CD4-positive, CD25-positive, alpha-beta regulatory T cell (primary cell): ENCODE measurements around the gene TXNDC8. TPM values are rescaled to one million over a fixed set of nuclear protein-coding genes. Genes with fewer than 3 reads are reported as not detected.
A peak's percentile ranks its signal among the peaks of the same experiment; 100 is the strongest.
"Not testable (repeated sequence)": the region's sequence is repeated elsewhere in the genome, so short reads cannot be mapped to it uniquely, and the experiment has no call there.

ENCODE experiments used
- ATAC-seq, 2 donors: fragments of 150-1000 bp; cut with Tn5 transposase; one replicate each; pipeline ENCODE4 v1.10.0; 2021; ENCODE audit warnings: low read depth in 2 of 2, moderate number of reproducible peaks in 2 of 2, moderate library complexity in 1 of 2
- DNase-seq, 3 donors: peaks; one replicate each; pipeline versions ENCODE4 v3.0.0 to v3.0.0-alpha.2; 2012 to 2022; ENCODE audit warnings: mixed read lengths in 1 of 3
- H3K27ac ChIP-seq: one replicate; pipeline ENCODE4 v1.7.0; 2013; ENCODE audit warnings: mild to moderate bottlenecking, low read length; ENCODE audit not compliant: insufficient read depth, poor library complexity, severe bottlenecking
- H3K27me3 ChIP-seq: one replicate; pipeline ENCODE4 v1.7.0; 2013; ENCODE audit warnings: low read length; ENCODE audit not compliant: control insufficient read depth, insufficient read depth
- H3K36me3 ChIP-seq: one replicate; pipeline ENCODE4 v1.7.0; 2013; ENCODE audit warnings: mild to moderate bottlenecking, low read length, moderate library complexity; ENCODE audit not compliant: control insufficient read depth, insufficient read depth
- H3K4me1 ChIP-seq: 2 replicates; pipeline ENCODE4 v1.7.0; 2013; ENCODE audit warnings: mild to moderate bottlenecking, low read length; ENCODE audit not compliant: insufficient read depth, control insufficient read depth, poor library complexity, severe bottlenecking
- H3K4me3 ChIP-seq: one replicate; pipeline ENCODE4 v1.7.0; 2013; ENCODE audit warnings: low read depth, mild to moderate bottlenecking, low read length, moderate library complexity
- H3K9me3 ChIP-seq, 2 experiments: 1 replicate in 1 of 2; 2 replicates in 1 of 2; pipeline ENCODE4 v1.7.0; 2013; ENCODE audit warnings: low read length in 2 of 2, mild to moderate bottlenecking in 1 of 2, moderate library complexity in 1 of 2; ENCODE audit not compliant: control insufficient read depth in 2 of 2
- H3K27ac Mint-ChIP-seq, 3 donors: one replicate each; pipeline ENCODE4 v1.8.0; 2020 to 2022; ENCODE audit warnings: mild to moderate bottlenecking in 3 of 3, mixed read lengths in 3 of 3, moderate library complexity in 2 of 3
- H3K27me3 Mint-ChIP-seq: one replicate; pipeline ENCODE4 v1.8.0; 2022; ENCODE audit warnings: mild to moderate bottlenecking, mixed read lengths
- H3K36me3 Mint-ChIP-seq: one replicate; pipeline ENCODE4 v1.8.0; 2020; ENCODE audit warnings: mixed read lengths
- H3K4me1 Mint-ChIP-seq, 4 donors: one replicate each; pipeline ENCODE4 v1.8.0; 2020 to 2022; ENCODE audit warnings: mixed read lengths in 4 of 4, mild to moderate bottlenecking in 1 of 4
- H3K4me3 Mint-ChIP-seq, 4 donors: one replicate each; pipeline ENCODE4 v1.8.0; 2020 to 2022; ENCODE audit warnings: mild to moderate bottlenecking in 4 of 4, mixed read lengths in 4 of 4, moderate library complexity in 3 of 4
- H3K9me3 Mint-ChIP-seq, 7 donors: one replicate each; pipeline ENCODE4 v1.8.0; 2020 to 2022; ENCODE audit warnings: mixed read lengths in 7 of 7, mild to moderate bottlenecking in 3 of 7, moderate library complexity in 2 of 7
- polyA plus RNA-seq, 4 donors: library from polyadenylated mRNA; unstranded; fragments of 300-500 nt; fragmentation: Illumina TruSeq; gene quantifications; one replicate each; pipeline ENCODE4 v1.2.3, GENCODE V29; 2021
- total RNA-seq: library from RNA; stranded (reverse); gene quantifications from one replicate; pipeline ENCODE4 v1.2.3, GENCODE V29; 2022

The TXNDC8 gene
- not detected for total RNA-seq
- polyA plus RNA-seq, result not detected

DNA sequence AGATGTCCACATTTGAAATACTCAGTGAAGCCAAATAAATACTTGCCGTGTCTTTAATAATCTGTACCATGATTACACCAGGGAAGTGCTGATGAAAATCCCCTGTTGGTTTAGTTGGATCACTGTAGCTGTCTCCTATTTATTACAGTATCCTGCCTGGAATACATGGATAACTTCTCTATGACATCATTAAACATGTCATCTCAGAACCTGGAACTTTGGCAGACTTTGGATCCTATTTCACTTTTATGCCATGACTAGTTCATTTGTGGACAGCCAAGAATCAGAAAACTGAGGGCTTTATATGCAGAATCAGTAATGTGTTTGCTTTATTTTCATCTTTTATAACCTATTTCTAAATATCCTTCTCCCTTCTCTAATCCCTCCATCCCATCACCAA, at the start of gene TXNDC8:
Gene TXNDC8, minus strand, starts transcription at position 137 of the 400 bp plus-strand sequence.
- Histone ChIP-seq H3K27ac (no peak within 1 kb of the TSS), H3K4me3 (no peak within 1 kb of the TSS), H3K27me3 (no peaks in the 10 kb centered on the region), H3K36me3 (no peaks in the 10 kb centered on the region), H3K4me1 (no peaks in the 10 kb centered on the region), H3K9me3 (no peaks in the 10 kb centered on the region)
- H3K27me3 Mint-ChIP-seq, result no peaks in the 10 kb centered on the region
- H3K36me3 Mint-ChIP-seq, result no peaks in the 10 kb centered on the region
- H3K4me3 Mint-ChIP-seq, result peak within 1 kb of the TSS in 1 of 4 donors; percentile 83
- ATAC-seq (no peak), DNase-seq (no peak)
- no peaks in the 10 kb centered on the region for H3K9me3 Mint-ChIP-seq
- no peaks in the 10 kb centered on the region for H3K4me1 Mint-ChIP-seq
- no peak within 1 kb of the TSS for H3K27ac Mint-ChIP-seq

GRCh38 chr9:110383491-110383890, 45.8 kb upstream of the TXNDC8 start:
- Histone ChIP-seq H3K27ac (no peak overlapping the region), H3K4me3 (no peak overlapping the region), H3K27me3 (no peaks in the 10 kb centered on the region), H3K36me3 (no peaks in the 10 kb centered on the region), H3K9me3 (no peaks in the 10 kb centered on the region), H3K4me1 (no peaks in the 10 kb centered on the region)
- Mint-ChIP-seq H3K4me1 (no peaks in the 10 kb centered on the region), H3K9me3 (peaks cover 0 to 3% (median 0%) of the 10 kb centered on the region in 7 donors), H3K27ac (no peak overlapping the region), H3K4me3 (no peak overlapping the region), H3K27me3 (no peaks in the 10 kb centered on the region), H3K36me3 (no peaks in the 10 kb centered on the region)
- ATAC-seq (no peak), DNase-seq (no peak)

DNA sequence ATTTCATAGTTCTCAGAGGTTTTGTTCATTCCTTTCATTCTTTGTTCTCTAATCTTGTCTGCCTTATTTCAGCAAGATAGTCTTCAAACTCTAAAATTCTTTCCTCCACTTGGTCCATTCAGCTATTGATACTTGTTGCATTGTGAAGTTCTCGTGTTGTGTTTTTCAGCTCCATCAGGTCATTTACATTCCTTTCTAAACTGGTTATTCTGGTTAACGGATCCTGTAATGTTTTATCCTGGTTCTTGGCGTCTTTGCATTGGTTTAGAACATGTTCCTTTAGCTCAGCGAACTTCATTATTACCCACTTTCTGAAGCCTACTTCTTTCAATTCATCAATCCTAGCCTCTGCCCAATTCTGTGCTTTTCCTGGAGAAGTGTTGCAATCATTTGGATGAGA, 45.1 kb upstream of the TXNDC8 start:
- ATAC-seq, result no peak
- Mint-ChIP-seq H3K9me3 (peaks cover 0 to 2% (median 0%) of the 10 kb centered on the region in 7 donors), H3K27ac (no peak overlapping the region), H3K4me3 (no peak overlapping the region), H3K4me1 (no peaks in the 10 kb centered on the region), H3K27me3 (no peaks in the 10 kb centered on the region), H3K36me3 (no peaks in the 10 kb centered on the region)
- Histone ChIP-seq H3K27ac (no peak overlapping the region), H3K4me3 (no peak overlapping the region), H3K27me3 (no peaks in the 10 kb centered on the region), H3K9me3 (no peaks in the 10 kb centered on the region), H3K4me1 (no peaks in the 10 kb centered on the region), H3K36me3 (no peaks in the 10 kb centered on the region)
- DNase-seq, result no peak

DNA sequence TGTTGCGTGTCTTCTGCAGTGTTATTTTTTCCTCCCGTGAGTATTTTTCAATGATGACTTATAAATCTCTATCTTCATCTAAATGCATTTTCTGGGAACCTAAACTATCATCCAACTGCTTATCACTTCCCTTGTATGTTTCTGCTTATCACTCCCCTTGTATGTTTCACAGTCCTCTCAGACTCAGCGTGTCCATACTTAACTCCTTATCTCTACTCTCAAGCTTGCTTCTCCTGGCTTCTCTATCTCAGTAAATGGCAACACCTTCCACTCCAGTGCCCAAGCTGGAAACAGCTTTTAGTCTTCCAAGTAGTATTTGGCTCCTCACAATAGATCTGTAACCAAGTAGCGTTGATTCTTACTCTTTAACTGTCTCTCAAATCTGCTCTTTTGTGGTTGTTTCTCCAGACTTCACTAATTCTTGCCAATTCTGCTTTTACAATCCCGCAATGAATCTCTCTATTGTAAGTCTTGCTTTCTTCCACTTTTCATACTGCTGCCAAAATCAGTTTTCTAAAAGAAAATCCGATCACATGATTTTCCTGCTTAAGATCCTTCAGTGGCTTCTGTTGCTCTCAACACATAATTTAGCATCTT, 33.8 kb upstream of the TXNDC8 start:
- no peak overlapping the region for H3K4me3 Mint-ChIP-seq
- no peak overlapping the region for H3K4me3 ChIP-seq
- no peak for ATAC-seq
- H3K4me1 Mint-ChIP-seq, result no peaks in the 10 kb centered on the region
- H3K36me3 ChIP-seq, result no peaks in the 10 kb centered on the region
- no peaks in the 10 kb centered on the region for H3K9me3 ChIP-seq
- no peak overlapping the region for H3K27ac ChIP-seq
- no peaks in the 10 kb centered on the region for H3K9me3 Mint-ChIP-seq
- H3K27me3 Mint-ChIP-seq, result peaks cover 5% of the 10 kb centered on the region
- no peak overlapping the region for H3K27ac Mint-ChIP-seq
- no peak for DNase-seq
- peaks cover 3% of the 10 kb centered on the region for H3K27me3 ChIP-seq
- H3K36me3 Mint-ChIP-seq, result no peaks in the 10 kb centered on the region
- H3K4me1 ChIP-seq, result no peaks in the 10 kb centered on the region

GRCh38 chr9:110370315-110370714, 32.7 kb upstream of the TXNDC8 start:
- no peak overlapping the region for H3K4me3 Mint-ChIP-seq
- no peaks in the 10 kb centered on the region for H3K4me1 ChIP-seq
- no peak overlapping the region for H3K27ac Mint-ChIP-seq
- ATAC-seq (no peak), DNase-seq (no peak)
- H3K27ac ChIP-seq, result no peak overlapping the region
- no peak overlapping the region for H3K4me3 ChIP-seq
- no peaks in the 10 kb centered on the region for H3K9me3 Mint-ChIP-seq
- H3K4me1 Mint-ChIP-seq, result no peaks in the 10 kb centered on the region
- H3K9me3 ChIP-seq, result no peaks in the 10 kb centered on the region
- H3K36me3 Mint-ChIP-seq, result no peaks in the 10 kb centered on the region
- no peaks in the 10 kb centered on the region for H3K27me3 Mint-ChIP-seq
- peaks cover 3% of the 10 kb centered on the region for H3K27me3 ChIP-seq
- no peaks in the 10 kb centered on the region for H3K36me3 ChIP-seq

GRCh38 chr9:110364451-110364850, 26.8 kb upstream of the TXNDC8 start:
- no peak overlapping the region for H3K4me3 Mint-ChIP-seq
- H3K4me1 Mint-ChIP-seq, result no peaks in the 10 kb centered on the region
- ATAC-seq (no peak), DNase-seq (no peak)
- no peaks in the 10 kb centered on the region for H3K27me3 Mint-ChIP-seq
- no peak overlapping the region for H3K4me3 ChIP-seq
- H3K36me3 Mint-ChIP-seq, result no peaks in the 10 kb centered on the region
- H3K36me3 ChIP-seq, result no peaks in the 10 kb centered on the region
- no peaks in the 10 kb centered on the region for H3K9me3 Mint-ChIP-seq
- no peaks in the 10 kb centered on the region for H3K27me3 ChIP-seq
- no peak overlapping the region for H3K27ac Mint-ChIP-seq
- no peak overlapping the region for H3K27ac ChIP-seq
- H3K9me3 ChIP-seq, result no peaks in the 10 kb centered on the region
- H3K4me1 ChIP-seq, result no peaks in the 10 kb centered on the region

DNA sequence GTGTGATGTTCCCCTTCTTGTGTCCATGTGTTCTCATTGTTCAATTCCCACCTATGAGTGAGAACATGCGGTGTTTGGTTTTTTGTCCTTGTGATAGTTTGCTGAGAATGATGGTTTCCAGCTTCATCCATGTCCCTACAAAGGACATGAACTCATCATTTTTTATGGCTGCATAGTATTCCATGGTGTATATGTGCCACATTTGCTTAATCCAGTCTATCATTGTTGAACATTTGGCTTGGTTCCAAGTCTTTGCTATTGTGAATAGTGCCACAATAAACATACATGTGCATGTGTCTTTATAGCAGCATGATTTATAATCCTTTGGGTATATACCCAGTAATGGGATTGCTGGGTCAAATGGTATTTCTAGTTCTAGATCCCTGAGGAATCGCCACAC, 21.3 kb upstream of the TXNDC8 start:
- not testable (repeated sequence) for H3K36me3 Mint-ChIP-seq, H3K9me3 ChIP-seq, H3K4me3 ChIP-seq, H3K9me3 Mint-ChIP-seq, H3K27ac ChIP-seq, H3K27ac Mint-ChIP-seq, H3K4me1 ChIP-seq, H3K27me3 ChIP-seq, H3K4me3 Mint-ChIP-seq, DNase-seq, H3K36me3 ChIP-seq, H3K4me1 Mint-ChIP-seq, ATAC-seq, H3K27me3 Mint-ChIP-seq

- H3K9me3 Mint-ChIP-seq, result peaks cover 0 to 3% (median 0%) of the 10 kb centered on the region in 7 donors
- H3K9me3 ChIP-seq, result no peaks in the 10 kb centered on the region
Observed at GRCh38 chr9:110357505-110357904, 19.8 kb upstream of the TXNDC8 start.

More at GRCh38 chr9:110357505-110357904, 19.8 kb upstream of the TXNDC8 start:
- Histone ChIP-seq H3K4me3 (no peak overlapping the region), H3K4me1 (no peaks in the 10 kb centered on the region), H3K36me3 (no peaks in the 10 kb centered on the region), H3K27me3 (no peaks in the 10 kb centered on the region), H3K27ac (no peak overlapping the region)
- H3K36me3 Mint-ChIP-seq, result no peaks in the 10 kb centered on the region
- no peak overlapping the region for H3K4me3 Mint-ChIP-seq
- H3K4me1 Mint-ChIP-seq, result no peaks in the 10 kb centered on the region
- ATAC-seq (no peak), DNase-seq (no peak)
- no peaks in the 10 kb centered on the region for H3K27me3 Mint-ChIP-seq
- H3K27ac Mint-ChIP-seq, result no peak overlapping the region
